Mesenchymal stem cell (in vitro differentiated cells and primary cell): Measurements from ENCODE around the gene ALOX5AP.

Experiments used
- DNase-seq: peaks from one replicate; pipeline ENCODE4 v3.0.0-alpha.2; 2013
- H2AFZ ChIP-seq: one replicate; pipeline ENCODE4 v1.6.1; 2013; ENCODE audit warnings: low read depth, mild to moderate bottlenecking, control low read depth, inconsistent platforms, low read length, moderate library complexity
- H2AK5ac ChIP-seq: 2 replicates; pipeline ENCODE4 v1.6.1; 2013; ENCODE audit warnings: low read length, moderate library complexity, mild to moderate bottlenecking, inconsistent platforms; ENCODE audit not compliant: severe bottlenecking
- H2BK120ac ChIP-seq: one replicate; pipeline ENCODE4 v1.6.1; 2013; ENCODE audit warnings: low read depth, mild to moderate bottlenecking, inconsistent platforms, low read length, moderate library complexity
- H2BK12ac ChIP-seq, 2 experiments: one replicate each; pipeline ENCODE4 v1.6.1; 2013; ENCODE audit warnings: inconsistent platforms in 2 of 2, low read length in 2 of 2, mild to moderate bottlenecking in 2 of 2, moderate library complexity in 2 of 2, control low read depth in 1 of 2
- H2BK15ac ChIP-seq: one replicate; pipeline ENCODE4 v1.6.1; 2013; ENCODE audit warnings: mild to moderate bottlenecking, low read depth, inconsistent platforms; ENCODE audit not compliant: poor library complexity, severe bottlenecking
- H2BK5ac ChIP-seq: 2 replicates; pipeline ENCODE4 v1.6.1; 2013; ENCODE audit warnings: low read depth, mild to moderate bottlenecking, low read length, control low read depth, inconsistent platforms; ENCODE audit not compliant: poor library complexity, severe bottlenecking
- H3K14ac ChIP-seq, 2 experiments: one replicate each; pipeline ENCODE4 v1.6.1; 2013; ENCODE audit warnings: inconsistent platforms in 2 of 2, low read length in 2 of 2, control low read depth in 1 of 2, mild to moderate bottlenecking in 1 of 2, moderate library complexity in 1 of 2
- H3K18ac ChIP-seq, 2 experiments: one replicate each; pipeline ENCODE4 v1.6.1; 2013; ENCODE audit warnings: inconsistent platforms in 2 of 2, low read length in 2 of 2, control low read depth in 1 of 2, low read depth in 1 of 2, mild to moderate bottlenecking in 1 of 2
- H3K23ac ChIP-seq, 2 experiments: one replicate each; pipeline ENCODE4 v1.6.1; 2013; ENCODE audit warnings: inconsistent platforms in 2 of 2, low read length in 2 of 2, mild to moderate bottlenecking in 2 of 2, moderate library complexity in 2 of 2, control low read depth in 1 of 2
- H3K27ac ChIP-seq: 2 replicates; pipeline ENCODE4 v1.5.1; 2013; ENCODE audit warnings: mild to moderate bottlenecking, moderate library complexity, low read length, control low read depth, inconsistent platforms; ENCODE audit not compliant: poor library complexity, severe bottlenecking
- H3K27me3 ChIP-seq, 2 experiments: 2 replicates each; pipeline versions ENCODE4 v1.6.1 to v1.7.0; 2013; ENCODE audit warnings: low read length in 2 of 2, mild to moderate bottlenecking in 2 of 2, moderate library complexity in 2 of 2, control low read depth in 1 of 2, inconsistent platforms in 1 of 2; ENCODE audit not compliant: control insufficient read depth in 1 of 2, insufficient read depth in 1 of 2
- H3K36me3 ChIP-seq, 2 experiments: 2 replicates each; pipeline versions ENCODE4 v1.6.1 to v1.7.0; 2013; ENCODE audit warnings: low read length in 2 of 2, control low read depth in 1 of 2, inconsistent platforms in 1 of 2, low read depth in 1 of 2, mild to moderate bottlenecking in 1 of 2; ENCODE audit not compliant: insufficient read depth in 2 of 2, control insufficient read depth in 1 of 2
- H3K4ac ChIP-seq, 2 experiments: one replicate each; pipeline ENCODE4 v1.6.1; 2013; ENCODE audit warnings: inconsistent platforms in 2 of 2, low read length in 2 of 2, mild to moderate bottlenecking in 2 of 2, moderate library complexity in 2 of 2, control low read depth in 1 of 2, low read depth in 1 of 2
- H3K4me1 ChIP-seq: 2 replicates; pipeline ENCODE4 v1.6.1; 2013; ENCODE audit warnings: low read depth, low read length, control low read depth; ENCODE audit not compliant: control insufficient read depth, insufficient read depth
- H3K4me2 ChIP-seq: 2 replicates; pipeline ENCODE4 v1.6.1; 2013; ENCODE audit warnings: low read length, mild to moderate bottlenecking, inconsistent platforms; ENCODE audit not compliant: poor library complexity, severe bottlenecking
- H3K4me3 ChIP-seq, 2 experiments: 2 replicates each; pipeline versions ENCODE4 v1.5.1 to v1.7.0; 2013; ENCODE audit warnings: low read length in 2 of 2, mild to moderate bottlenecking in 2 of 2, control low read depth in 1 of 2, low read depth in 1 of 2; ENCODE audit not compliant: insufficient read depth in 1 of 2
- H3K79me1 ChIP-seq: replicated peaks from 2 replicates; pipeline ENCODE4 v1.6.1; 2013; ENCODE audit warnings: mild to moderate bottlenecking, control low read depth, low read length, inconsistent platforms; ENCODE audit not compliant: poor library complexity, severe bottlenecking
- H3K9ac ChIP-seq: 2 replicates; pipeline ENCODE4 v1.7.0; 2013; ENCODE audit warnings: mild to moderate bottlenecking, low read length, moderate library complexity
- H3K9me3 ChIP-seq: 2 replicates; pipeline ENCODE4 v1.7.0; 2013; ENCODE audit warnings: mild to moderate bottlenecking, low read length; ENCODE audit not compliant: control insufficient read depth
- H4K8ac ChIP-seq: one replicate; pipeline ENCODE4 v1.6.1; 2013; ENCODE audit warnings: inconsistent platforms, mild to moderate bottlenecking, low read length, moderate library complexity
- H4K91ac ChIP-seq: one replicate; pipeline ENCODE4 v1.6.1; 2013; ENCODE audit warnings: mild to moderate bottlenecking, low read length, inconsistent platforms
- WGBS: methylation state at CpG from one replicate; pipeline ENCODE4 v1.1.7; 2013; ENCODE audit warnings: mixed read lengths; 5-methylcytosine and 5-hydroxymethylcytosine counted together

ALOX5AP gene

DNA sequence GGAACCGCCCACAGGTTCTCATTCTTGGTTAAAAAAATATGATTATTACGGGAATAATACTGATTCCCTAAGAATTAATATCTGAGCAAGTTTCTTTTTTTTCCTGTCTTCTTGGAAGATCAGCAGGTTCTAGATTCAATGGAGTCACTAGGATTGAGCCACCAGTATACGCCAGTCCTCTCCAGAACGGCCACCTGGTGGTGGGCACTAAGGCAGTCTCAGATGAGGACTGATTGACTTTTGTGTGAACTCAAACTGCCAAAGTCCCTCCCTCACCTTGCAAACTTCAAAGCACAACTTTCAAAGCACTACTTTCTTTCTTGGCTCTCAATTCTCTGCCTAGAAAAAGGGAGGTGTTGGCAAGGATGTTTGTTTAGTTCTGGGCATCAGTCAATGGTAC lies 33.3 kb upstream of the ALOX5AP start:
- no peak for DNase-seq
- no peak overlapping the region for H3K18ac ChIP-seq
- 93% methylated on average over 3 of the region's 4 CpGs for WGBS
- no peak overlapping the region for H2BK120ac ChIP-seq
- H2BK12ac ChIP-seq: no peak overlapping the region
- H2AK5ac ChIP-seq: no peak overlapping the region
- H3K36me3 ChIP-seq: no peaks in the 10 kb centered on the region
- H4K91ac ChIP-seq: no peak overlapping the region
- no peak overlapping the region for H3K23ac ChIP-seq
- no peak overlapping the region for H2AFZ ChIP-seq
- H2BK5ac ChIP-seq: no peak overlapping the region
- no peaks in the 10 kb centered on the region for H3K9me3 ChIP-seq
- no peak overlapping the region for H3K9ac ChIP-seq
- H3K79me1 ChIP-seq: no peaks in the 10 kb centered on the region
- no peak overlapping the region for H4K8ac ChIP-seq
- no peak overlapping the region for H3K14ac ChIP-seq
- no peaks in the 10 kb centered on the region for H3K27me3 ChIP-seq
- H3K27ac ChIP-seq: no peak overlapping the region
- no peak overlapping the region for H3K4me2 ChIP-seq
- no peak overlapping the region for H2BK15ac ChIP-seq
- H3K4me1 ChIP-seq: peaks cover 2% of the 10 kb centered on the region
- H3K4me3 ChIP-seq: no peak overlapping the region
- no peak overlapping the region for H3K4ac ChIP-seq

- H2BK15ac ChIP-seq: no peak overlapping the region
- H2BK12ac ChIP-seq: peak overlapping the region in 1 of 2 experiments; percentile 51
- H2BK5ac ChIP-seq: no peak overlapping the region
- no peak overlapping the region for H3K14ac ChIP-seq
- H3K27me3 ChIP-seq: no peaks in the 10 kb centered on the region
- DNase-seq: no peak
- no peak overlapping the region for H3K4ac ChIP-seq
- no peaks in the 10 kb centered on the region for H3K36me3 ChIP-seq
- no peaks in the 10 kb centered on the region for H3K4me1 ChIP-seq
- H3K18ac ChIP-seq: no peak overlapping the region
- no peaks in the 10 kb centered on the region for H3K79me1 ChIP-seq
- H3K9me3 ChIP-seq: no peaks in the 10 kb centered on the region
- H3K9ac ChIP-seq: no peak overlapping the region
- no peak overlapping the region for H3K4me2 ChIP-seq
- H3K27ac ChIP-seq: no peak overlapping the region
- H4K8ac ChIP-seq: no peak overlapping the region
- H2AFZ ChIP-seq: no peak overlapping the region
- no peak overlapping the region for H4K91ac ChIP-seq
- H2BK120ac ChIP-seq: no peak overlapping the region
- H2AK5ac ChIP-seq: no peak overlapping the region
- H3K4me3 ChIP-seq: no peak overlapping the region
- no peak overlapping the region for H3K23ac ChIP-seq
- WGBS: 86% methylated on average over 6 of the region's 6 CpGs
These were observed 30.7 kb upstream of the ALOX5AP start for GRCh38 chr13:30704596-30704995.

- H4K91ac ChIP-seq: no peak overlapping the region
- no peaks in the 10 kb centered on the region for H3K4me1 ChIP-seq
- no peak overlapping the region for H3K23ac ChIP-seq
- no peak overlapping the region for H3K4ac ChIP-seq
- H3K36me3 ChIP-seq: no peaks in the 10 kb centered on the region
- H3K9me3 ChIP-seq: no peaks in the 10 kb centered on the region
- H2BK15ac ChIP-seq: no peak overlapping the region
- H2BK120ac ChIP-seq: no peak overlapping the region
- no peaks in the 10 kb centered on the region for H3K79me1 ChIP-seq
- no peak for DNase-seq
- H2AFZ ChIP-seq: no peak overlapping the region
- no peak overlapping the region for H2BK5ac ChIP-seq
- H2BK12ac ChIP-seq: no peak overlapping the region
- WGBS: 59% methylated on average over 4 of the region's 4 CpGs
- H3K27me3 ChIP-seq: no peaks in the 10 kb centered on the region
- H4K8ac ChIP-seq: no peak overlapping the region
- no peak overlapping the region for H3K4me3 ChIP-seq
- no peak overlapping the region for H3K4me2 ChIP-seq
- no peak overlapping the region for H3K18ac ChIP-seq
- no peak overlapping the region for H2AK5ac ChIP-seq
- no peak overlapping the region for H3K27ac ChIP-seq
- no peak overlapping the region for H3K14ac ChIP-seq
- no peak overlapping the region for H3K9ac ChIP-seq
These were observed 29.7 kb upstream of the ALOX5AP start for GRCh38 chr13:30705680-30706079.

GRCh38 chr13:30708541-30708940 lies 26.8 kb upstream of the ALOX5AP start:
- Histone ChIP-seq H3K9ac (no peak overlapping the region), H3K4ac (no peak overlapping the region), H2BK12ac (no peak overlapping the region), H3K36me3 (no peaks in the 10 kb centered on the region), H3K4me2 (no peak overlapping the region), H3K27ac (no peak overlapping the region), H4K91ac (no peak overlapping the region), H3K23ac (no peak overlapping the region), H3K4me3 (no peak overlapping the region), H2AFZ (no peak overlapping the region), H4K8ac (no peak overlapping the region), H3K4me1 (peaks cover 3% of the 10 kb centered on the region), H3K9me3 (no peaks in the 10 kb centered on the region), H3K14ac (no peak overlapping the region), H2BK5ac (no peak overlapping the region), H2AK5ac (no peak overlapping the region), H3K27me3 (no peaks in the 10 kb centered on the region), H3K18ac (no peak overlapping the region), H3K79me1 (no peaks in the 10 kb centered on the region), H2BK120ac (no peak overlapping the region), H2BK15ac (no peak overlapping the region)
- WGBS: 0% methylated on average over 2 of the region's 3 CpGs
- DNase-seq: peak; percentile 53
